Dedifferentiated amniotic fluid mesenchymal stem cell (primary cell): ENCODE results near the gene CALY.

Experiments used
- DNase-seq: peaks from one replicate; pipeline ENCODE4 v3.0.0-alpha.2; 2016; ENCODE audit errors: extremely low spot score

Gene CALY

DNA sequence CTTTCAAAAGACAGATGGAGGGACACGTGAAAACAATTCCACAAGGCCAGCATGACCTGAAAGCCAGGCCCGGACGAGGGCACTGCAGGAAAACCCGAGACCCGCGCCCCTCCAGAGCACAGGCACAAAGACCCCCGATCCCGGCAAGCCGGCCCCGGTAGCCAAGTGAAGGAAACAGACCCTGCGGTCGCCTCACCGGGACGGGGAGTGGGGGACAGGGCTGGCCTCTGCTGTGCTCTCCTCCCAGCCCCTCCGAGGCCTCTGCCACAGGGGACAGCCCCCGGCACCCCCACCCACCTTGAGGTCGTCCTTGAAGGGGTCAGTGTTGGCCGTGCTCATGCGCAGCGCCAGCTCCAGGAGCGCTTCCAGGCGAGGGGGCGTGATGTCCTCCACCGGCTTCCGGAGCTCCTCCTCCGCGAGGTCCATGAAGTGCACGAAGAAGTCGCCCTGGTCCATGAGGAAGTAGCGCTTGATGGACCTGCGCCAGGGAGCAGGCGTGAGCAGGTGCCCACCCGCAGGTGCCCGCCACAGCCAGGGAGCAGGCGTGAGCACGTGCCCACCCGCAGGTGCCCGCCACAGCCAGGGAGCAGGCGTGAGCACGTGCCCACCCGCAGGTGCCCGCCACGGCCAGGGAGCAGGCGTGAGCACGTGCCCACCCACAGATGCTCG, 48.7 kb downstream of the CALY start:
- DNase-seq, result no peak

DNA sequence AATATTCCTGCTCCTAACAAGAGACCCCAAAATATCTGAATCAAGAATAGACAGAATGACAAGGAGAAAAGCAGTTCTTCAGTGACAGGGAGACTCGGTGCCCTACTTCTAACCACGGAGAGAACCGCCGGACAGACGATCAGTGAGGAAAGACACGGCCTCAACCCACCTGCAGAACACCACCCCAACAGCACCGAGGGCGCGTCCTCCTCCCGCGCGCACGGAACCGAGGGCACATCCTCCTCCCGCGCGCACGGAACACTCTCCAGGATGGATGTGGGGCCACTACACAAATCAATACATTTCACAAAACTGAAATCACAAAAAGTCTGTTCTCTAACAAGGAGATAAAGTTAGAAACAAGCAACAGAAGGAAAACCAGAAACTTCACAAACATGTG, 50.3 kb downstream of the CALY start:
- DNase-seq, result no peak

DNA sequence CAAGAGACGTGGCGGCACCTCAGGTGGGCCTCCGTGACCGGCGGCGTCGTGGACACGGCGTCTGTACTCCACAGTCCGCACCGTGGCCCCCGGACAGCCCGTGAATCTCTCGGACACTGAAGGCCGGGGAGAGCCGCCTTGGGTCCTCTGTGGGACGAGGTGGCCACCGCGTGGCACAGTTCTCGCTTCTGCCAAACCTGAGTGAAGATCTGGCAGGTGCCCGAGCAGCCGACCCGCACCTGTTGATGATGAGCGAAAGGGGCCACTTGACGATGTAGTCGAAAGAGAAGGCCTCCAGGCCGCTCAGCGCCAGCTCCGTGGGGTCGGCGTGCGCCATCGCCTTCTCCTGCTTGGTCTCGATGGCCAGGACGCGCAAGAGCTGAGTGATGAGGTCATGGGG, 51.5 kb downstream of the CALY start:
- DNase-seq, result no peak

DNA sequence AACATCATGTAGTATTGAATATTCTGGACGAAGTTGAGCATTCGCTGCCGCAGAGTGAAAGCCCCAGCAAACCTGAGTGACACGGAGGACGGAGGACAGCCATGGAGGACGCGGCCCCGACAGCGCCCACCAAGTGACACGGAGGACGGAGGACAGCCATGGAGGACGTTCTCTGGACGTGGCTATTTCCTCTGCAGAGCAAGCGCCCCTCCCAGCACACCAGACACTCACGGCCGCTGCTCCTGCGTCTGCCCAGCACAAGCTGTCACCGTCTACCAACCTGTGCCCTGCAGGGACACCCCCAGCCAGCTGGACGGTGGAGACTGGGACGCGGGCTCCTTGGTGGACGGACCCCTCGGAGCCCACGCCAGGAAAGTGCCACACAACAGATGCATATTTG, 52.8 kb downstream of the CALY start:
- DNase-seq, result no peak

DNA sequence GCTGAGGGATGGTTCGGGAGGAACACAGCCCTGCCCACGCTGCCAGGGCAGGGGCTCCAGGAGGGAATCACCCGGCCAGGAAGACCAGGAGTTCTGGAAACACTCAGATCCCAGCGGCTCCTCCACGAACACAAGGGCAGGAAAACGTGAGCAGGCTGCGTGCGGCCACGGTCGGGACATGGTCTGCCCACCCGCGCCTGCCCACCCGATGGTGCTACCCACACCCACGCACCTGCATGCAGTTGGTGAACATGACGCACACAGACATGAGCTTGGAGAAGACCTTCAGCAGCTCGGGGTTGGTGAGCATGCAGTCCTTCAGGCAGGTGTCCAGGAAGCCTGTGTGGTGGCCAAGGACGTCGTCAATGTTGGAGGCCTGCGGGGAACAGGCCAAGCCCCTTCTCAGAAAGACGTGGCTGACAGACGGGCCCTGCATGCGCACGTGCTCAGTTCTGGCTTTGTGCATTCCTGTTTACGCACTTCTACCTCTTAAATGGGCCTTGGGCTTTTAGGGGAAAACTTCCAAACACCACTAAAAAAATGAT, 53.8 kb downstream of the CALY start:
- DNase-seq, result no peak

DNA sequence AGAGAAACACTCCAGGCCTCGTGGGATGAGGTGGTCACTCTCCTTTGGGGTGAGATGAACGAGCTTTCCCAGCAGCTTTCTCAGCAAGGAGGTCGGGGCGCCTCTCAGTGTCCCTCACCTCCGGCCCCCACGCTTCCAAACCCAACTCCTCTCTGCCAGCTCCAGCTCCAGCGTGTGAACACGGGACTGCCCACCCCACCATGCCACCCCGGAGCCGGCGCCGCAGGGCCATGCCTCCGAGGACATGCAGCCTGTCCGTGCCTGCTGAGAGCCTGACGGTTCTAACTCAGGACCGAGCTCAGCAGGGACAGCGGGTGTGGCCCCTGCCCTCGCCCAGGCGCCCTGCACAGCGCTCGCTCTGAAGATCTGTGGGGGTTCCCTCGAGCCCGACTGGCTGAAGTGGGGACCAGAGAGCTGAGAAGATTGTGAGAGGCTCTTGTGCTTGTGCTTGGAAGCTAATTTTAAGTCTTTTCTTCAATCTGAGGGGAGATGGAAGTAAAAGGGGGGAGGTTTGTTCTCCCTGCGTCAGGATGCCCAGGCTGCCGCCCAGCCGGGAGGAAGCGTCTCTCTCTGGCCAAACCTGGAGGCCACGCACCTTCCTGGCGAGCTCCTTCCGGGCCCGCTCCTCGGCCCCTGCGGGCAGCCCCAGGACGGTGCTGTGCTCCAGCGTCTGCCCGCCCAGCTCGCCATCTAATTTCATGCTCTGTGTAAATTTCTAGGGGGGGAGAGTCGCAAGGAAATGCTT, 54.9 kb downstream of the CALY start:
- DNase-seq, result no peak

DNA sequence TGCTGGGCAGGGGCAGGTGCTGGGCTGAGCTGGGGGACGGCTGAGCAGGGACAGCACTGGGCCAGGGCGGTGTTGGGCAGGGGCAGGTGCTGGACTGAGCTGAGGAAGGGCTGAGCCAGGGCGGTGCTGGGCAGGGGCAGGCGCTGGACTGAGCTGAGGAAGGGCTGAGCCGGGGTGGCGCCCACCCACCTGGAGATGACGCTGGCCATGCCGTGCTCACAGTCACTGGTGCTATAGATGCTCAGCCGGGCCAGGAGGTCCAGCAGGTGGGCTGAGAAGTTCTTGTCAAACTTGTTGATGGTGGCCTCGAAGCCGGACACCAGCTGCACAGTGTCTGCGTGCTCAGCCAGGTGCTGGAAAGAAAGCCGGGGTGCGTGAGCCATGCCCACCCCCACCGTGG, 55.6 kb downstream of the CALY start:
- no peak for DNase-seq

DNA sequence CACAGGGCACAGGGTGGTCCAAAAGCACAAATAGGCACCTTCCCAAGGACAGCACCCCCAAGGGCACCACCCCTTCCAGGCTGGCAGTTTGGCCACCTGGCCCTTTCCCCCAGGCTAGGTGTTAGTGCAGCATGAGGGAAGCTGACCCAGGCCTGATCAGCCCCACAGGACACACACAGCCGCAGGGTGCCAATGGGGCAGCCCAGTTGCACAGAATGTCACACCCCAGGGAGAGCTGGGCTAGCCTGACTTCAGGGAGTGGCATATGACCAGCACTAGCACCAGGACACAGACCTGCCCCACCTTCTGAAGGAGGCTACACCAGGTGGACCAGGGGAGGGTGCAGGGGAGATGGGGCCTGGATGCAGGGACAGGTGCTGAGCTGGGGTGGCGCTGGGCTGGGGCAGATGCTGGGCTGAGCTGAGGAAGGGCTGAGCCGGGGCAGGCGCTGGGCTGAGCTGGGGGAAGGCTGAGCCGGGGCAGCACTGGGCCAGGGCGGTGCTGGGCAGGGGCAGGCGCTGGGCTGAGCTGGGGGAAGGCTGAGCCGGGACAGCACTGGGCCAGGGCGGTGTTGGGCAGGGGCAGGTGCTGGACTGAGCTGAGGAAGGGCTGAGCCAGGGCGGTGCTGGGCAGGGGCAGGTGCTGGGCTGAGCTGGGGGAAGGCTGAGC, 56.2 kb downstream of the CALY start:
- DNase-seq, result no peak

DNA sequence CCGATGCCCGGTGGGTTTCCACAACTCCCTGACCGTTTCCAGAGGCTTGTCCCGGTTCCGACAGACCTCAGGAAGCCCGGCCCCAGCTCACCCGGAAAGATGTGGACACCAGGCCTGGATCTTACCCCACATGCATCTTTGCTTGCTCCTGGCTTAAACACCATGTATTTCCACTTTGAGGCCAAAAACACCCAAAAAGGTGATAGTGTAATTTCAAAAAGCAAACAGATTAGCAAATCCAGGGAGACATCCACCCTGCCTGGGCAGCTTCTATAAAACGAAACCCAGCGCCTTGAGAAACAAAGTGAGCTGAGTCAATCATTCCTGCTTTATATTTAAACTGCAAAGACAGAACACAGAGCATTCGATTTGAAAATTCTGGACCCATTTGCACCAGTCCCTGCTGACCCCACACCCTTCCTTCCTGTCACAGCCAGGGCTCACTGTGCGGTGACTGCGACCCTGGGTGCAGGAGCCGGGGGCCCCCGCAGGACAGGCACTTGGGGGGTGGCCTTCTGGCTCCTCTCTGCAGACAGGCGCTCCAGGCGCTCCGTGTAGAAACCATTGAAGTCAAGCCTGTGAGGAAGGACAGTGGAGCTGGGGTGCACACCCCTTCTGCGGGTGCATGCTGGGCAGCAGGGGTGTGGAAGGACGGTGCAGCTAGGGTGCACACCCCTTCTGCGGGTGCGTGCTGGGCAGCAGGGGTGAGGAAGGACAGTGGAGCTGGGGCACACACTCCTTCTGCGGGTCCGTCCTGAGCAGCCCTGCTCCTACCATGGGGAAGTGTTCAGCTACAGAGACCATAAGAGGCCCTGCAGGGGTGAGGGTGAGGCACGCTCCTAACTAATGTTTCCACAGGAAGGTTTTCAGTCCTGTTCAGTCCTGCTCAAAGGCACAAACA, 57.1 kb downstream of the CALY start:
- no peak for DNase-seq

DNA sequence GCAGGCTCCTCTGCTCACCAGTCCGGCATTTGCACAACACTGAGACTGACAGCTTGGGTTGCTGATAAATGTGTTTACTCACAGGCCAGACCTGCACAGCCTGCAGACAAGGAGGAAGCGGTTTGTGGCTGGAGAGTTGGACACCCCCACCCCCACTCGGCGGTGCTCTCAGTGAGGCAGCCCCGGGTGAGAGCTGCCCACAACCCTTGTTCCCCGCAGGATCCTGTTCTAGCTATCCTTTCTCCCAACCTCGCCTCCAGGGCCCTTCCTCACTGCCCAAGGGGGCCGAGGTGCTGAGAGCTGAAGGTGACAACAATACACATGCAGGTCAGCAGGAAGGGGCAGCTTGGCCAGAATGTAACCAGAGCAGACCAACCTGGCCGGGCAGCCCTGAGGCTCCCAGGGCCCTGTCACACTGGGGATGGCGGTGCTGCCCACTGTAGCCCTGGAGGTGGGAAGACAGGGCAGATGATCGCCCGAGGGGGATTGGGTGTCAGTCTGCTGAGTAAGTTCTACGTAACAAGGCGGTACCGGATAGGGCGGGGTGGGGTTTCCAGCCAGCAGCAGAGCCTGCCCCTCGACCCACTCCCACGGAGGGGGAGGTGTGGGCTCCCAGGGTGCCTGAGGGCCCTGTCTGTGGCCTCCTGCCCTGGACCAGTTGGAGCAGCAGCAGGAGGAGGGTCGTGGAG, 58.0 kb downstream of the CALY start:
- DNase-seq, result no peak

DNA sequence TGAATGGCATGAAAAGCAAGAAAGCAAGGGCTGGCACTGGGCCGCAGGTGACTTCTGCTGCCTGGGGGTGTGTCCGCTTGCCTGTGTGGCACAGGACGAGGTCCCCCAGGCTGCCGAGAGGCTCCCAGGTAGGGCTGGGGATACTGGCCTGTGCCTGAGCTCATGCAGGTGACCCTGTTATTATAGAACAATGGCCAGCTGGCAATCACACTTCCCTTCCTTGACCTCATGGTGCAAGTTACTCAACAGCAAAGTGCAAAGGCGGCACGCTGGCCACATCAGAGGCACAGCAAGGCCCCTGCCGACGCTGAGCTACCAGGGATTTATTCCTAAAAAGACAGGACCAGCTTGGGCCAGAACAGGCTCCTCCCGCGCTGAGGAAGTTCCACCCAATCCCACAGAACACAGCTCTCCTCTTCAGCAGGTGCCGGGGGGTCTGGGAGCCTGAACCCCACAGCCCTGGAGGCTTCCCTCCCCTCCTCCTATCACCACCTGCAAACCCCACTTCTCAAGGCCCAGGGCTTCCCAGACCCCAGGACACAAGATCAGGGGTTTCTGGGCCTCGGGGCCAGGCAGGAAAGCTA, 58.6 kb downstream of the CALY start:
- no peak for DNase-seq

DNA sequence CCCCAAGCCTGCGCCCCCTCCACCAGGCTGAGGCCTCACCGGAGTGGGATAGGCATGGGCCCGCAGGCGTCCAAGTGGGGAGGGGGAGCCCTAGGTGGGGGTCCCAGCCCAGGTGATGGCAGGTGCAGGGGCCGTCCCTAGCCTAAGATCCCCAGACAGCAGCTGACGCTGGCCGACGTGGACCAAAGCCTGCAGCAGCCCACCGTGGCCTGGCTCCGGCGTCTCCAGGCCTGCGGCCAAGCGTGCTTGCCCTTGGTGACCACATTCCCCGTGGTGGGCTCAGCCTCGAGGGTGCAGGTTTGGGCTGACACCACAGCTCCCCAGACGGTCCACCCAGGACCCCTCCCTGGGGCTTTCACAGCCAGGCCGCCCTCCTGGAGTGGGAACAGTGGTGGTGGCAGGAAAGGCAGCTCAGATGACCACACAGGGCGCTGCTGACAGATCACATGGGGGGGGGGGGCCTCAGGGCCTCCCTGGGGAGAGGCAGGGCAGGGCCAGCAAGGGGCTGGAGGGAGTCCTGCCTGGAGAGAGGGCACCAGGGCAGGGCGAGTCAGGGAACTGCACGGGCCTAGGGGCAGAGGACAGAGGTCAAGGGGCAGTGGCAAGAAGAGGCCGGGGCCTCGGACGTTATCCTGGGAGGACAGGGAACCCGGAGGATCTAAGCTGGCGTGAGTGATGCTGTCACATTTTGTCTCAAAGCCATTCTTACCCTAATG, 59.3 kb downstream of the CALY start:
- DNase-seq, result no peak

DNA sequence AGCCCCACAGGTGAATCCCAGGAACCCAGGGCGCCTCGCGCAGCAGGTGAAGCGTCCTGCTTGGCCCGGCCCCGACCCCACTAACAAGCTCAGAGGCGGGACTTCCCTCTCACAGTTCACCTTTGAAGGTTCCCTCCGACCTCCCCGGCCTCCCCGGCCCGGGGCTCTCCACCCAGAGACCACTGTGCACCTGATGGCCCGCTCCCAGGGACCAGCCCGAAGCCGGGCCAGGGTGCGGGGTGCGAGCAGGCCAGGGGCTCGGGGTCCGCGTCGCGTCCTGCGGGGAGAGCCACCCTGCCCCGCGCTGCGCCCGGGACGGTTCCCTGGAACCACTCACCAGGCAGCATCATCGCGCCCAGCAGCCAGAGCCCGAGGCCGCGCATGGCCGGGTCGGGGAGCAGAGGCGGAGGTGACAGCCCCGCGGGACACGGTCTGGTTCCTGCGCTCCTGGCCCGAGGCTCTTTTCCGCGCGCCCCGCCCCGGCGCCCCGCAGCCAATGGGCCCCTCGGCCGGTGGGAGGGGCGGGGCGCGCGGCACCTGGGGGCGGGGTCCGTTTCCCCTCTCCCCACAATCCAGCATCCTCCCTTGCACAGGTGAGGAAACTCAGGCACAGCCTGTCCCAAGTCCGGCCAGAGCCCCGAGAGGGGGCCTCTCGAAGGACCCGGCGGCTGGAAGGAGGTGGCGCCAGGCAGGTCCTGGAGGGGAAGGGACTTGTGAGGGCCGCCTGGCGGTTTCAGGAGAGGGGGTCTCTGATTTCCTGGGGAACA, 60.1 kb downstream of the CALY start, which contains the start of gene ADAM8:
Gene ADAM8, minus strand, starts transcription at position 434 of the 767 bp plus-strand sequence. Its CDS starts 51 bp downstream, at position 383.
- no peak for DNase-seq

DNA sequence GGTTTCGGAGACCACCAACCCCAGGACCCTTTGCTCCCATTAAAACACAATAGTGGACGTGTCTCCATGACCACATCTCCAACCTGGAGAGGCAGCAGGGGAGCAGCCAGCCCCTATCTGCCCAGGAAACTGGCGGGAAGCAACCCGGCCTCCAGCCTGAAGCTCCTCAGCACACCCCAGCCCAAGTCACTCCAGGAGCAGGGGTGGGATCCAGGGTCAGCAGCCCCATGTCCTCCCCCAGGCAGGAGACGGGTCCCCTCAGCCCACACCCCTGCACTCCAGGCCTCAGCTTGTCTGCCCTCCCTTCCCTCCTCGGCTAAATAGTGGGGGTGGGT, 60.6 kb downstream of the CALY start:
- DNase-seq, result no peak

DNA sequence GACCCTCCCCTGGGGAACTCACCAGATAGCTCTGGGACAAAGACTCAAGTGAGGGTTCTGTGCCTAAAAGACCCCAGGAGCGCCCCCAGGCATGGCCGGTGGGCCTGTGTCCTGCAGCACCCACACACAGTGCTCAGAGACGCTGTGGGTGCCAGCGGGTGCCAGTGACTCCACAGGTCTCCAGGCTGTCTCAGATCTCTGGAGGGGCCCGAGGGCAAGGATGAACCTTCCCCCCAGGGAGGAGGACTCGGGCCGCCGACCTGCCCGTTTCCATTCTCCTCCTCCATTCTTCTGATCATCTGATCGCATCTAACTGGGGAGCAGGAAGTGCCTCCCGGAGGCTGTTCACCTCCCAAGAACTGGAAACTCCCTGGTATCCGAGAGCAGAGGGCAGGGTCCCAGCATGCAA, 61.0 kb downstream of the CALY start:
- DNase-seq, result no peak

DNA sequence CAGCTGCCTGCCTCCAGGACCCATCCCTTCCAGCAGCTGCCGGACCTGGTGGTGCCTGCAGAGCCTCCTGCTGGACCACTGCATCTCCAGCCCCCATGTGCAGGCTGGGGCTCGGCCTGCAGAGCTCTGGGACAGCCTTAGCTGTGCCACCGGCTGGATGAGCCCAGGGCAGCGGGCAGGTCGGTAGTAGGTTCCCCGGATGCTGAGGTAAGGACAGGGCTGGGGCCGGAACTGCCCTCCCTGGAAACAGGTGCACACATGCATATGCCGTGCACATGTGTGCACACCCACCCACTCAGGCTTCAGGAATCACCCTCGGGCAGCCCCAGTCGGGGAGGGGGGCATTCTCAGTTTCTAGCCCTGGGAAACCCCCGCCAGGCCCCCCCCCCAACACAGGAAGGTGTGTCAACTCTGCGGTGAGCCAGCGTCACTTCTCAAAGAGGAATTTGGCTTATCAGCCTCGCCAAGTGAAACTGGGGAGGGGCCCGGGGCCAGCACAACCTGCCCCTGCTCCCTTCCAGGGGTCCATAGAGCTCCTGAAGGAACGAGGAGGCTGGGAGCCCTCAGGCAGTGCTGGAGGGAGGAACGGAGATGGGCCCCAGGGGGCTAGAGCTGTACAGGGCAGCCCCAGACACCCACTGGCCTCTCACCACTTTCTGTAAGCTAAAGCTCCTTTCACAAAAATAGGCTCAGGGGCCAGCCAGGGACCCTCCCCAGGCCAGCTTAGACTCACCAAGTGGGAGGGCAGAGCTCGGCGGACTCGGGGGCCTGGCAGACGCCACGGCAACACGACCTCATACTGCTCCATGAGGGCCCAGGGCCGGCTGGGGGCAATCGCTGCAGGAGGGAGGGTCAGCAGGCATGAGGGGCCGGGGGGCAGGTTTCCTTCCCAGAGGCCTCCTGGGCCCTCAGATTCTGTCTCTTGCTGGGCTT, 61.7 kb downstream of the CALY start:
- DNase-seq, result no peak
